ENCODE data around the gene RALA.
A peak's percentile ranks its signal among the peaks of the same experiment; 100 is the strongest.

The RALA gene

DNA sequence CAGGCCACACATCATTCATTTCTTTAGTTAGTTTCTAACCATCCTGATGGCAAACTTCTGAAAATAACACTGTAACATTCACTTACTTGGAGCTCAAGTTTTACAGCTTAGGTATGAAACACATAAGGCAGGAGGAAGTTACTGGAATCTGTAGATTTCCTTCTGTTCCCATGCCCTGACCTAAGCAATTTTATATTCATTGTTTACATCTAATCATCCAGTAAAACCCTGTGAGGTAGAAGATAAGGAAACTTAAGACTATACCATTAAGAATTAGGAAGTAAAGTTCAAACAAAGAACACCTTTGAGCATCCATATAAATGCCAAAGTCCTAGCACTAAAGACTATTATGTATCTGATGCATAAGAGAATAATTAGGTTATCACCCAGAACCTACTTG lies 19.5 kb downstream of the RALA start:
- Histone ChIP-seq H3K4me2 (ENCODE audit: low read length, poor library complexity, severe bottlenecking) (no peak overlapping the region), H2BK5ac (ENCODE audit: low read depth, low read length, poor library complexity, severe bottlenecking) (no peak overlapping the region), H3K4me3 (ENCODE audit: insufficient read depth in 1 of 2, low read depth in 1 of 2, low read length in 2 of 2) (no peak overlapping the region), H3K36me3 (ENCODE audit: control insufficient read depth in 1 of 2, insufficient read depth in 2 of 2, low read depth in 1 of 2, low read length in 2 of 2) (peaks cover 0 to 8% of the 10 kb centered on the region in 2 experiments), H2BK12ac (ENCODE audit: low read length in 2 of 2) (no peak overlapping the region), H2AFZ (ENCODE audit: low read depth, low read length) (no peak overlapping the region), H3K9me3 (ENCODE audit: control insufficient read depth, low read length) (no peaks in the 10 kb centered on the region), H4K8ac (ENCODE audit: low read length) (no peak overlapping the region), H3K23ac (ENCODE audit: low read length in 2 of 2) (no peak overlapping the region), H3K27ac (ENCODE audit: low read length, poor library complexity, severe bottlenecking) (no peak overlapping the region), H2AK5ac (ENCODE audit: low read length, severe bottlenecking) (no peak overlapping the region), H3K79me1 (replicated peaks; ENCODE audit: low read length, poor library complexity, severe bottlenecking) (peaks cover 8% of the 10 kb centered on the region), H3K18ac (ENCODE audit: low read depth in 1 of 2, low read length in 2 of 2) (no peak overlapping the region), H4K91ac (ENCODE audit: low read length) (no peak overlapping the region), H2BK15ac (ENCODE audit: low read depth, poor library complexity, severe bottlenecking) (no peak overlapping the region), H3K4me1 (ENCODE audit: control insufficient read depth, insufficient read depth, low read depth, low read length) (peaks cover 5% of the 10 kb centered on the region), H3K14ac (ENCODE audit: low read length in 2 of 2) (no peak overlapping the region), H3K27me3 (ENCODE audit: control insufficient read depth in 1 of 2, insufficient read depth in 1 of 2, low read length in 2 of 2) (no peaks in the 10 kb centered on the region), H2BK120ac (ENCODE audit: low read depth, low read length) (no peak overlapping the region), H3K9ac (ENCODE audit: low read length) (no peak overlapping the region), H3K4ac (ENCODE audit: low read depth in 1 of 2, low read length in 2 of 2) (no peak overlapping the region)
- no peak for DNase-seq

DNA sequence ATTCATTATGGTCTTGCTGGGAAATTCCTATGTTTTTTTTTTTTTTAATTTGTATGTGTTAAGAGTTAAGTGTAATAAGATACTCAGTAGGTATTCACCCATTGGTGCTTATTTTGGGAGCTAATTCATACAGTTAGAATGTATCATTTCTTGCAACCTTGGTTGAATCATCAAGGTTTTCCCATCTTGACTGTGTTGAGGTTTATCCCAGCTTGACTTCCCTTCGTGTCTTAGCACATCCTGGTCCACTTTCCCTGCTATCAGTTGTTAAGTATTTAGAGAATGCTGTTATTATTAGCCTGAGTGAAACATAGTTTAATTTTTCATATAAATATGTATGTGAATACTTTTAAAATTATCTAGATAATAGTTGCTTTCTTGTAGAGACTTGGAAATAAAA lies 20.8 kb downstream of the RALA start:
- no peak overlapping the region for H3K4me3 ChIP-seq (ENCODE audit: insufficient read depth in 1 of 2, low read depth in 1 of 2, low read length in 2 of 2)
- no peak overlapping the region for H3K27ac ChIP-seq (ENCODE audit: low read length, poor library complexity, severe bottlenecking)
- no peak overlapping the region for H2BK120ac ChIP-seq (ENCODE audit: low read depth, low read length)
- peaks cover 6% of the 10 kb centered on the region for H3K4me1 ChIP-seq (ENCODE audit: control insufficient read depth, insufficient read depth, low read depth, low read length)
- no peak overlapping the region for H3K23ac ChIP-seq (ENCODE audit: low read length in 2 of 2)
- H3K27me3 ChIP-seq (ENCODE audit: control insufficient read depth in 1 of 2, insufficient read depth in 1 of 2, low read length in 2 of 2), result no peaks in the 10 kb centered on the region
- peak; percentile 30 for DNase-seq
- no peak overlapping the region for H2BK12ac ChIP-seq (ENCODE audit: low read length in 2 of 2)
- H3K18ac ChIP-seq (ENCODE audit: low read depth in 1 of 2, low read length in 2 of 2), result no peak overlapping the region
- H4K91ac ChIP-seq (ENCODE audit: low read length), result no peak overlapping the region
- no peak overlapping the region for H3K14ac ChIP-seq (ENCODE audit: low read length in 2 of 2)
- H3K4ac ChIP-seq (ENCODE audit: low read depth in 1 of 2, low read length in 2 of 2), result no peak overlapping the region
- no CpG with 5 or more reads among the region's 1 CpG for WGBS
- H3K36me3 ChIP-seq (ENCODE audit: control insufficient read depth in 1 of 2, insufficient read depth in 2 of 2, low read depth in 1 of 2, low read length in 2 of 2), result peaks cover 0 to 14% of the 10 kb centered on the region in 2 experiments
- H2AFZ ChIP-seq (ENCODE audit: low read depth, low read length), result no peak overlapping the region
- no peak overlapping the region for H2BK15ac ChIP-seq (ENCODE audit: low read depth, poor library complexity, severe bottlenecking)
- peaks cover 14% of the 10 kb centered on the region for H3K79me1 ChIP-seq (replicated peaks; ENCODE audit: low read length, poor library complexity, severe bottlenecking)
- H3K4me2 ChIP-seq (ENCODE audit: low read length, poor library complexity, severe bottlenecking), result no peak overlapping the region
- H4K8ac ChIP-seq (ENCODE audit: low read length), result no peak overlapping the region
- H3K9me3 ChIP-seq (ENCODE audit: control insufficient read depth, low read length), result no peaks in the 10 kb centered on the region
- no peak overlapping the region for H2AK5ac ChIP-seq (ENCODE audit: low read length, severe bottlenecking)
- H3K9ac ChIP-seq (ENCODE audit: low read length), result no peak overlapping the region
- no peak overlapping the region for H2BK5ac ChIP-seq (ENCODE audit: low read depth, low read length, poor library complexity, severe bottlenecking)

DNA sequence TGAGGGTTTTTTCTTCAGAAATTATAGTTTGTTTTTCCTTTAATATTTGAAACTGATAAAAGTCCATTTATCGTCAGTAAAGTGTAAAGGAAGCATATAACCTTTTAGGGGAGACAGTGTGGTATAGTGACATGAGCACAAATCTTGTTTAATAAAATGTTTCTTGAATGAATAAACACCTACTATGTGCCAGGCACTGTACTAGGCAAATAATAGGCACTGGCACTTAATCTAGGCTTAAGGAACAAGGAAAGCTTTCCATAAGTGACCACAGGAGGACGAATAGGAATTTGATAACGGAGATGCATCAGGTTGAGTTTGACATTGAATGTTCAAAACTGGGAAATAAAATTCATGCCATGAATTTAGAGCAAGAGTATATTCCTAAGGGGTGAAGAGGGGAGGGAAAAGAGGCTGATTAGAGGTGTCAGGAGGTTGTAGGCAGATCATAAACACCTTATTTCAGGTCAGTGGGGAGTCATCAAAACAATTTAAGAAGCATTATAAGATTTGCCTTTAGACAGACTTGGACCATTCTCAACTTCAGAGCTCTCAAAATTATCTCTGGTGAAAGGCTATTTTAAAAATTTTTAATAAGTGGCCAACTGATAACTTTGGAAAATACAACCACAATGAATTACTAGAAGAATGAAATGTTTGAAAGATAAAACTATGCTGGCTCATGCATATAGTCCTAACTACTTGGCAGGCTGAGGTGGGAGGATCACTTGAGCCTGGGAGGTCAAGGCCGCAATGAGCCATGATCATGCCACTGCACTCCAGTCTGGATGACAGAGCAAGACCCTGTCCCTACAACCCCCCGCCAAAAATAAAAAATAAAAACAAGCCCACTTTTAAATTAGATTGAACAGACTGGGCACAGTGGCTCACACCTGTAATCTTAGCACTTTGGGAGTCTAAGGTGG lies 22.4 kb downstream of the RALA start:
- Histone ChIP-seq H3K23ac (ENCODE audit: low read length in 2 of 2) (no peak overlapping the region), H3K9ac (ENCODE audit: low read length) (no peak overlapping the region), H3K14ac (ENCODE audit: low read length in 2 of 2) (no peak overlapping the region), H4K91ac (ENCODE audit: low read length) (no peak overlapping the region), H2BK5ac (ENCODE audit: low read depth, low read length, poor library complexity, severe bottlenecking) (no peak overlapping the region), H4K8ac (ENCODE audit: low read length) (no peak overlapping the region), H3K27me3 (ENCODE audit: control insufficient read depth in 1 of 2, insufficient read depth in 1 of 2, low read length in 2 of 2) (no peaks in the 10 kb centered on the region), H3K18ac (ENCODE audit: low read depth in 1 of 2, low read length in 2 of 2) (no peak overlapping the region), H3K4me2 (ENCODE audit: low read length, poor library complexity, severe bottlenecking) (no peak overlapping the region), H3K4me3 (ENCODE audit: insufficient read depth in 1 of 2, low read depth in 1 of 2, low read length in 2 of 2) (no peak overlapping the region), H2BK15ac (ENCODE audit: low read depth, poor library complexity, severe bottlenecking) (no peak overlapping the region), H3K36me3 (ENCODE audit: control insufficient read depth in 1 of 2, insufficient read depth in 2 of 2, low read depth in 1 of 2, low read length in 2 of 2) (peaks cover 0 to 14% of the 10 kb centered on the region in 2 experiments), H2BK120ac (ENCODE audit: low read depth, low read length) (no peak overlapping the region), H2AK5ac (ENCODE audit: low read length, severe bottlenecking) (no peak overlapping the region), H2BK12ac (ENCODE audit: low read length in 2 of 2) (no peak overlapping the region), H2AFZ (ENCODE audit: low read depth, low read length) (no peak overlapping the region), H3K4me1 (ENCODE audit: control insufficient read depth, insufficient read depth, low read depth, low read length) (peaks cover 1% of the 10 kb centered on the region), H3K27ac (ENCODE audit: low read length, poor library complexity, severe bottlenecking) (no peak overlapping the region), H3K9me3 (ENCODE audit: control insufficient read depth, low read length) (no peaks in the 10 kb centered on the region), H3K79me1 (replicated peaks; ENCODE audit: low read length, poor library complexity, severe bottlenecking) (peaks cover 18% of the 10 kb centered on the region), H3K4ac (ENCODE audit: low read depth in 1 of 2, low read length in 2 of 2) (no peak overlapping the region)
- WGBS, result 96% methylated on average over 5 of the region's 5 CpGs
- DNase-seq, result no peak

DNA sequence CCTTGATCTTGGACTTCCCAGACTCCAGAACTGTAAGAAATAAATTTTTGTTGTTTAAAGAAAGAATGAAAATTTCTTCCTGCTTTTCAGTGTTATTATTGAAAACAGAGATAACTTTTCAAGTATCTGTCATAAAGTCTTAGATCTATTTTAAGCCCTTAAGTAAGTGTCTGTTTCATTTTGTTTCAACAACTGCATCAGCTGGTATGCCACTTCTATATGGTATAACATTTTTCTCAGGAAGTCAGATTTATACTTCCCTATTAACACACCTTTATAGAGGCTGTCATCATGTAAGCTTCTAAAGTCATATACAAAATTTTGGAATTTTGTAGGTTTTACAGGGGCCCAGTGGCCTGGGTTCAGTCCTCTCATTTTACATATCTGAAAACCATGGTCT lies 24.4 kb downstream of the RALA start:
- H3K79me1 ChIP-seq (replicated peaks; ENCODE audit: low read length, poor library complexity, severe bottlenecking), result peaks cover 18% of the 10 kb centered on the region
- peaks cover 5% of the 10 kb centered on the region for H3K4me1 ChIP-seq (ENCODE audit: control insufficient read depth, insufficient read depth, low read depth, low read length)
- no peak overlapping the region for H4K8ac ChIP-seq (ENCODE audit: low read length)
- no peak overlapping the region for H4K91ac ChIP-seq (ENCODE audit: low read length)
- no peaks in the 10 kb centered on the region for H3K9me3 ChIP-seq (ENCODE audit: control insufficient read depth, low read length)
- no peak overlapping the region for H3K9ac ChIP-seq (ENCODE audit: low read length)
- no peak overlapping the region for H3K27ac ChIP-seq (ENCODE audit: low read length, poor library complexity, severe bottlenecking)
- no peak overlapping the region for H2AK5ac ChIP-seq (ENCODE audit: low read length, severe bottlenecking)
- no peak overlapping the region for H2BK5ac ChIP-seq (ENCODE audit: low read depth, low read length, poor library complexity, severe bottlenecking)
- DNase-seq, result no peak
- no peak overlapping the region for H2BK12ac ChIP-seq (ENCODE audit: low read length in 2 of 2)
- H3K18ac ChIP-seq (ENCODE audit: low read depth in 1 of 2, low read length in 2 of 2), result no peak overlapping the region
- H2BK120ac ChIP-seq (ENCODE audit: low read depth, low read length), result no peak overlapping the region
- no peak overlapping the region for H3K4me2 ChIP-seq (ENCODE audit: low read length, poor library complexity, severe bottlenecking)
- H2BK15ac ChIP-seq (ENCODE audit: low read depth, poor library complexity, severe bottlenecking), result no peak overlapping the region
- no peak overlapping the region for H3K4me3 ChIP-seq (ENCODE audit: insufficient read depth in 1 of 2, low read depth in 1 of 2, low read length in 2 of 2)
- H2AFZ ChIP-seq (ENCODE audit: low read depth, low read length), result no peak overlapping the region
- no peak overlapping the region for H3K23ac ChIP-seq (ENCODE audit: low read length in 2 of 2)
- no peak overlapping the region for H3K14ac ChIP-seq (ENCODE audit: low read length in 2 of 2)
- H3K36me3 ChIP-seq (ENCODE audit: control insufficient read depth in 1 of 2, insufficient read depth in 2 of 2, low read depth in 1 of 2, low read length in 2 of 2), result peaks cover 0 to 14% of the 10 kb centered on the region in 2 experiments
- no peak overlapping the region for H3K4ac ChIP-seq (ENCODE audit: low read depth in 1 of 2, low read length in 2 of 2)
- H3K27me3 ChIP-seq (ENCODE audit: control insufficient read depth in 1 of 2, insufficient read depth in 1 of 2, low read length in 2 of 2), result no peaks in the 10 kb centered on the region
